Stimulated activated CD4-positive, alpha-beta T cell treated with anti-CD3 and anti-CD28 coated beads, Interleukin-12 subunit alpha, Interleukin-12 subunit beta, amount 100 ng/mL, for 4 hours (primary cell): ENCODE measurements around the gene PTPMT1.

Experiments
- DNase-seq: peaks from one replicate; pipeline ENCODE4 v3.0.0-alpha.2; 2020

The PTPMT1 gene

DNA sequence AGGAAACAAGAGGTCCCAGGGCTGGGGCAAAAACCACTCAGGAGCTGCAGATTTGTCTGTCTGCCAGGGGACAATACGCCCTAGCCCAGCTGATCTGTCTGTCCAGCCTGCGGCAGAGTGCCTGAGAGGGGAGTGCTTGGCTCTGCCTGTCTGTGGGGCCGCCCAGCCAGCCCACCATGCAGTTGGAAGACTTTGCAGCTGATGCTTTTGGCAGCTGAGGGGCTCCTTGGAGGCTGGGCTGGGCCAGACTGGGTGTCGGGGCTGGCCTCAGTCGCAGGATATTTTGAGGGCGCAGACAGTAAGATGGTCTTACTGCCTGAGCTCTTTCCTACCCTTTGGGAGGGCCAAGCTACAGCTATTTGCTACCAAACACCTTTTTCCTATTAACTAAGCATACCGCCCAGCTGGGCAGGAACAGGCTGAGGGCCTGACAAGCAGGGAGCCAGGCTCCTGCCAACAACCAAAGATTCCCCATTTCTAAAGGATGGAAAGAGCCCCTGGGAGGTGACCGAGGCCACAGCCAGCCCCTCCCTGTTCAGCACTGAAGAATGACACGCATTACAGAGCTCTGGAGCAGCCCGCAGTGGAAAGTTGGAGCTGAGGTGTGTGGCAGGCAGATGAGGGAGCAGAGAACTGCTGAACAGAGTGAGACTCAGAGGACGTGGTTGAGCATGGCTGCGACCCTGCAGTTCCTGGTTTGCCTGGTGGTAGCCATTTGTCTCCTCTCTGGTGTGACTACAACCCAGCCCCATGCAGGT, 20.9 kb downstream of the PTPMT1 start, which contains the start of gene FAM180B:
Gene FAM180B, plus strand, starts transcription at position 581 of the 758 bp plus-strand sequence. Its CDS starts 91 bp downstream, at position 672.
- DNase-seq: no peak

GRCh38 chr11:47587039-47587716, 21.8 kb downstream of the PTPMT1 start:
- DNase-seq: no peak

DNA sequence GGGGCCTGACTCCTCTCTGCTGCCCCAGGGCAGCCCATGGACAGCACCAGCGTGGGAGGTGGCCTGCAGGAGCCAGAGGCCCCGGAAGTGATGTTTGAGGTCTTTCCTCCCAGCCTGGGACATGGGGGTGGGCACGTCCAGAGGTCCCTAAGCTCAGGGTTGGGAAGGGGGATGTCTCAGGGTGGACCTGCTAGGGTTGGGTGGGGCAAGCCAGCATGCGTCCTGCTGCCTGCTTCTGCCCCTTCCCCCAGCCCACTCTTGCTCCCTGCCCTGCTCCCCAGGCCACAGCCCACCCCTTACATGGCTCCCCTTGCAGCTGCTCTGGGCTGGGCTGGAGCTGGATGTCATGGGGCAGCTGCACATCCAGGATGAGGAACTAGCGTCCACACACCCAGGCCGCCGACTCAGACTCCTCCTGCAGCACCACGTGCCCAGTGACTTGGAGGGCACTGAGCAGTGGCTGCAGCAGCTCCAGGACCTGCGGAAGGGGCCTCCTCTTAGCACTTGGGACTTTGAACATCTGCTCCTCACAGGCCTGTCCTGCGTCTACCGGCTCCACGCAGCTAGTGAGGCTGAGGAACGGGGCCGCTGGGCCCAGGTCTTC, 22.4 kb downstream of the PTPMT1 start:
- DNase-seq: no peak

GRCh38 chr11:47589118-47589517, 23.7 kb downstream of the PTPMT1 start:
- no peak for DNase-seq

DNA sequence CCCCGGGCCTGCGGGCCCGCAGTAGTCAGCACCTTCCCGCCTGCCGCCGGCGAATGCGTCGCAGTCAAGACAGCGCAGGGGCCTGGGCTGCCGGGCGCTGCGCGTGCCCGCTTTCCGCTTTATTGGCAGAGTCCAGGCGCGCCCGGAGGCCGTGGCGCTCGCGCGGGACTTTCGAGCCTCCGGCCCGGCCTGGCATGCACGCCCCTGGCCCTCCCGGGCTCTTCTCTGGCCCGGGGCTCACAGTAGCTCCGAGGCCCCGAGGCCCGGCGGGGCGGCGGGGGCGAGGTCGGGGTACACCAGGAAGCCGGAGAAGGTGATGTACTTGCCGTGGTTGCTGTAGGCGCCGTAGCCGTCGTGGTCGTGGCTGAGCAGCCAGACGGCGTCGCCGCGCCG, 24.2 kb downstream of the PTPMT1 start:
- DNase-seq: no peak

GRCh38 chr11:47589977-47590861, 24.8 kb downstream of the PTPMT1 start:
- no peak for DNase-seq

DNA sequence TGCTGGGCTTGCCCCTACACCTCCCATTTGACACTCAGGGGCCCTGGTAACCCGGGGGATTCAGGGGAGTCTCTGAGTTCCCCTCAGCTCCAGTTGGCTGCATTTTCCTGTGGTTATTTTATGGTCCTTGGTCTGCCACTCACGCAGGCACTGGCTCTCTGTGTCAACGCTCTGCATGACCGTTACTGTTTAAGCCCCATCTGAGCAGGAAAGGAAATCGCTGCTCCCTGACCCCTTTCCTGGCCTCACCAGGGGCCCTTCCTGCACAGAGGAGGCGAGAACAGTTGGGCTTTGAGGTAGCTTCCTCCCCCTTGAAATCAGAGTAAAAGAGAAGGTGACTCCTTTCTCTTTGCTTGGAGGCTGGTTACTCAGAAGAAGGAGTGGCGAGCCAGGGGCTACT, 26.4 kb downstream of the PTPMT1 start:
- DNase-seq: no peak

DNA sequence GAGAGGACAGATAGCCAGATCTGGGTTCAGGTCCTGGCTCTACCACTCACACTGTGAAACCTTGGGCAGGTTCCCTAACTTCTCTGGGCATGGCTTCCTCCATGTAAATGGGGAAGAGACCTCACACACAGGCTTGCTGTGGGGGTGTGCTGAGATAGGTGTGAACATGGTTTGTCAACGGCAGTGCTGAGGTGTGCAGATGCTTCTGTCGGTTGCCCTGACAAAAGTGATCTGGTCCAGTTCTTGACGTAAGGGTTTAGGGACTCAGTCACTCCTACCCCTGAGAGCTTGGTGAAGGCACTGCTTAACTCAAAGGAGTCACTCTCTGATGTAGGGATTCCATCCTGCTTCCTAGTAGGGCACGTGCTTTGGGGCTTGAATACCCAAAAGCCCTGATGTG, 26.9 kb downstream of the PTPMT1 start:
- DNase-seq: no peak

GRCh38 chr11:47592970-47593369, 27.6 kb downstream of the PTPMT1 start:
- DNase-seq: no peak

GRCh38 chr11:47593492-47593933, 28.1 kb downstream of the PTPMT1 start:
- DNase-seq: no peak

DNA sequence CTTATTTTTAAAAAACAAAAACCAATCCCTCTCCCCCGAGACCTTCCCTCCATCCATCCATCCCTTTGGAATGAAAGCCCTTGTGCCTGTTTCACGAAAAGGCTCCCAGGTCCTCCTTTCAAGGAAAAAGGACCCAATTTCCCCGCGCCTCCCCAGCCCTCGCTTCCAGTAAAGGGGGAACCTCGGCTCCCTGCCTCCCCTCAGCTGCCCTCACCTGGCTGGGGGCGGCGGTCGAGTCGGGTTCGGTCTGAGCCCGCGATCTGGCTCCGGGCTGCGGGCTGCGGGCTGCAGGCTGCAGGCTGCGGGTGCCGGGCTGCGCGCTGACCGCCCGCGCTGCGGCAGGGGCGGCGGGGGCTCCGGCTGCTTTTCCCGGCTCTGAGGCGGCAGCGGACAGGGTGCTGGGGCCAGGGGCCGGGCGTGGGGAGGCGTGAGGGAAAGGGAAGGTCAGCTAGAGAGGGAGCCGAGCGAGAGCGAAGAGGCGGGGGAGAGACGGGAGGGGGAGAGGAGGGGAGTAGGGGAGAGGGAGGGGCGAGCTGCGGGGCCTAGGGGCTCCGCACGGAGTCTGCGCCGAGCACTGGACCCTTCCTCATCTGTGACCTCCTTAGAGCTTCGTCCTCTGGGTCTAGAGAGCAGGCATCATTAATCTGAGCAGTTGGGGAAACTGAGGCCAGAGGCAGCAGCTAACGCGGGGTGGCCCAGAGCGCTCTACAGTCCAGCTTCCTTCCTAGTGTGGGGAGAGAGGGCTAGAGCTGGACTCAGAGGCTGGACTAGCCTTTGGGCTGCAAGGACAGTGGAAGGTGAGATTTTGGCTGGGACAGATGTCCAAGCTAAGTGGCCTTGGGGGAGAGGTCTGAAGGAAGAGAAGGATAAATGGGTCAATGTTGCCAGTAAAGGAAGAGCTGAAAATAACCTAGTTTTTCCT, 28.8 kb downstream of the PTPMT1 start, which contains the start of gene C1QTNF4:
Gene C1QTNF4, minus strand, starts transcription at position 478 of the 922 bp plus-strand sequence. CDS start 3,601 bp downstream, outside the sequence.
- DNase-seq: no peak

DNA sequence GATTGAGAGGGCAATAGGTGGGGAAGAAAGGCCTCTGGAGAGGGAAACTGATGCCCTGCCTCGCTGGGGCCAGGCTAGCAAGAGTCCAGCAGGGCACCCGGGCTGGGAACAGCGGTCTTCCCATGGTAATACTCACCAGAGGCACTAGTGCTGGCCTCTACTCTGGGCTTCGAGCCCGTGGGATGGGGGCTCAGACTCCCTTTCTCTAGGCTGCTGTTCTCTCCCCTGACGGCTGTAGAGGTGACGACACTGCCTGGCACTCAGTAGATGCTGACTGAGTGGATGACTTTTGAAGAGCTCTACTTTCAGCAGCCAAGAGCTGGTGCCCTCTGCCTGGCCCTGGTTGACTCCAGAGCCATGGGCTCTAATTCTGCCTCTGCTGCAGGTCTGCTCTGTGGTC, 29.6 kb downstream of the PTPMT1 start:
- no peak for DNase-seq

GRCh38 chr11:47595967-47596366, 30.6 kb downstream of the PTPMT1 start:
- DNase-seq: no peak

GRCh38 chr11:47599902-47600301, 34.5 kb downstream of the PTPMT1 start:
- no peak for DNase-seq

- DNase-seq: no peak
Measured at GRCh38 chr11:47603295-47603694, 37.9 kb downstream of the PTPMT1 start.

DNA sequence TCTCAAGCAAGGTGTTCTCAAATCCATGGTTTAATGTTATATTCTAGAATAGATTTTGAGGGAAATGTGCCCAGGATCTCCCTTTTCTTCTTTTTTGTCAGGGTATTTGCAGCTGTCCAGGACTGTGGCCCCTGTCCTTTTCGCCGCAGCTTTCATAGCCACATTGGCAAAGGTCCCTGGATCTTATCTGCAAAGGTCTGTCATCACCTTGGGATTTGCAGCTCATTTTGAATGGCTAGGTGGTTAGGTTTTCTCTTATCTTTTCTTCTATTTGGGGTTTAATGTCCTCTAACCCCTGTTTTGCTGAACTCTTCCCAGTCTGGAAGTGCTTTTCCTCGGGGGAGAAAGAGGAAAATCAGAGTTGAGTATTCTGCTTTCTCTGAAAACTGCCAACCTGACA, 40.5 kb downstream of the PTPMT1 start:
- DNase-seq: no peak

- no peak for DNase-seq
Measured at GRCh38 chr11:47606731-47607130, 41.3 kb downstream of the PTPMT1 start.

DNA sequence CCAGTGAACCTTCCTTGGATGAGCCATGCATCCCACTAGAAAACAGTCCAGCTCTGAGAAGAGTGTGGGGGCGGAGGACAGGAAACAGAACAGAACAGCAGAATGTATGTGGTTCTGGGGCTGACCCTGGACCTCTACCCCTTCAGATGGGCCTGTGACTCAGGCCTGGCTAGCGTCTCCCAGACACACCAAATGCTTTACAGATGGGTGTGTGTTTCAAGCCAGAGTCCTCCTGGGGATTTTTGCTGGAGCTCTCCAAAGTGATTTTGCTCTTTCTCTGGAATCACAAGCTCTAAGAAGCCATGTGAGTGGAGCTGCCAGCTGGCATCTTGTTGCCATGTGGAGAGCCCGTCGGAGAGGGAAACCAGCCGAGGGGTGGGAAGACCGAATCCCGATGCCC, 42.0 kb downstream of the PTPMT1 start:
- no peak for DNase-seq

DNA sequence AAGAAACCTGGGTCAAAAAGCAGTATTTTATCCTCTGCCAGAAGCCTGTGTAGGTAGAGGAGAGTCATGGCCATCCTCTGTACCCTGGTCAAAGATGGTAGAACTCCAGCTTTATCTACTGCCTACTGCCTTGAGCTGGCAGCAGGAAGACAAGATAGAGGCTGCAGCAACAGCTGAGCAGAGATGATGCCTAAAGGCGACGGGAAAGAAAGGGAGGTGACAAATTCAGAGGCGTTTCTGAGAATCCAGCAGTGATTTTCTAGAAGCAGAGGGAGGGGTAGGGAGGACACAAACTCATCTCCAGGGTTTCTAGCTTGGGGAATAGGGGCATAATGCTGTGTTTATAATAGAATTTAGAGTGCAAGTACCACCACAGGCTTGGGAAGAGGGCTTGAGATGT, 44.3 kb downstream of the PTPMT1 start:
- no peak for DNase-seq

DNA sequence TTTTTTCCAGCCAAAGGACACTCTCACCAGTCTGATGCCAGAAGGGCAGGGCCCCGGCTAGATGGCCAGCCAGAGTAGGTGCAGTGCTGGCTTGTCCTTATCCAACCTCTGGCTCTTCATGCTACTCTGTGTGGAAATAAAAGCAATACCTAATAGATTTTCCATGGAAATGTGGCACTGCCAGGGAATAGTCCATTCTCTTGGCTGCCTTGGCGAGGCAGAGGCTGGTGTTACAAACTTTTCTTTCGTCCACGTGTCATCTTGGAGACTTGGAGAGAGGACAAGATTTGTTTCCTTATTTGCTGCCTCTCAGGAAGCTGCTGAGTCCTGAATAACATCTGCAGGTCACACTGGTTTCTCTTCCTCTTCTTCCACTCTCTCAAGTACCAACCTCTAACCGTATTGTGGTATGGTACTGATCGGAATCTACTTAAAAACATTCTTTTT, 46.0 kb downstream of the PTPMT1 start:
- no peak for DNase-seq

DNA sequence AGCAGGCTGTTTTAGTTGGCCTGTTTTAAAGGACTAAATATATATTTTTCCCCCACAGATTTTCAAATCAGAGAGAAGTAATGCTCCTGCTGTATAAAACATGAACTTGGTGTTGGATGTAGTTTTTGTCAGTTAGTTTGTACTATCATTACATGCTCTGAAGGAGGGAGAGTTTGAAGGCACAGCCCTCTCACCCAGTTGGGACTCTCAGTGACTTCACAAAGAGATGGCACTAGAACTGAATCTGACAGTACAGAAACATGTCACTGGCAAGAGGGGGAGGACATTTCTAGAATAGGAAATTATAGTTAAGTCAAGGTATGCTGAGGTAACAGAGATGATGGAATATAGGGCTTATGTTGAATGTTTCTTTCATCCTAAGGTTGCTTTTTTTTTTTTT, 49.9 kb downstream of the PTPMT1 start:
- no peak for DNase-seq
